Neural cell (in vitro differentiated cells): ENCODE data around the gene PILRA. TPM values are rescaled to one million over a fixed set of nuclear protein-coding genes. Genes with fewer than 3 reads are reported as not detected.

Experiments
- H2AFZ ChIP-seq: fragments of 200-600, 300-800 bp; sonication (generic), shearing (Covaris generic); 2 replicates; pipeline ENCODE4 v1.6.0; 2014; ENCODE audit warnings: low read depth, mild to moderate bottlenecking, antibody characterized with exemption, low read length, moderate library complexity
- H3F3A ChIP-seq: fragments of 200-600 bp; shearing (Covaris generic); 2 replicates; pipeline ENCODE4 v1.6.1; 2016; ENCODE audit warnings: mild to moderate bottlenecking, moderate library complexity, mixed read lengths, antibody characterized with exemption, low read length; ENCODE audit not compliant: insufficient read depth, poor library complexity, severe bottlenecking
- H3K27ac ChIP-seq: fragments of 200-600, 300-800 bp; sonication (generic), shearing (Covaris generic); 2 replicates; pipeline ENCODE4 v1.5.1; 2014; ENCODE audit warnings: mild to moderate bottlenecking, low read length, moderate library complexity
- H3K27me3 ChIP-seq: fragments of 300-800, 200-600 bp; sonication (generic), shearing (Covaris generic); 2 replicates; pipeline ENCODE4 v1.6.0; 2014; ENCODE audit warnings: mild to moderate bottlenecking, low read depth, low read length, moderate library complexity; ENCODE audit not compliant: insufficient read depth
- H3K36me3 ChIP-seq: fragments of 300-800, 200-600 bp; sonication (generic), shearing (Covaris generic); 2 replicates; pipeline ENCODE4 v1.5.1; 2014; ENCODE audit warnings: mild to moderate bottlenecking, antibody characterized with exemption, low read length, moderate library complexity; ENCODE audit not compliant: insufficient read depth
- H3K4me2 ChIP-seq: fragments of 300-800, 200-600 bp; sonication (generic), shearing (Covaris generic); 2 replicates; pipeline ENCODE4 v1.6.0; 2014; ENCODE audit warnings: mild to moderate bottlenecking, low read length
- H3K4me3 ChIP-seq: fragments of 300-800, 200-600 bp; sonication (generic), shearing (Covaris generic); 2 replicates; pipeline ENCODE4 v1.5.1; 2014; ENCODE audit warnings: mild to moderate bottlenecking, low read length, moderate library complexity
- H3K79me2 ChIP-seq: fragments of 200-600 bp; shearing (Covaris generic); replicated peaks from 2 replicates; pipeline ENCODE4 v1.6.0; 2014; ENCODE audit warnings: mild to moderate bottlenecking, low read length, moderate library complexity; ENCODE audit not compliant: insufficient read depth
- H3K9ac ChIP-seq: fragments of 300-800, 200-600 bp; sonication (generic), shearing (Covaris generic); 2 replicates; pipeline ENCODE4 v1.6.1; 2016; ENCODE audit warnings: mild to moderate bottlenecking, low read length, mixed read lengths
- H3K9me2 ChIP-seq: fragments of 200-600 bp; shearing (Covaris generic); 2 replicates; pipeline ENCODE4 v1.6.1; 2016; ENCODE audit warnings: mild to moderate bottlenecking, low read length, mixed read lengths; ENCODE audit not compliant: insufficient read depth
- H3K9me3 ChIP-seq: fragments of 200-600, 300-800 bp; sonication (generic), shearing (Covaris generic); 2 replicates; pipeline ENCODE4 v1.6.1; 2016; ENCODE audit warnings: mild to moderate bottlenecking, mixed run types, low read length, moderate library complexity, mixed read lengths
- H4K20me1 ChIP-seq: fragments of 200-600 bp; shearing (Covaris generic); 2 replicates; pipeline ENCODE4 v1.6.1; 2016; ENCODE audit warnings: mild to moderate bottlenecking, mixed run types; ENCODE audit not compliant: insufficient read depth
- EP300 ChIP-seq: fragments of 450-650 bp; conservative IDR thresholded peaks from 2 replicates; pipeline ENCODE4 v1.6.1; 2014; ENCODE audit warnings: antibody characterized with exemption, mild to moderate bottlenecking, moderate library complexity; ENCODE audit not compliant: poor library complexity, severe bottlenecking
- EZH2 ChIP-seq: fragments of 200-600, 300-800 bp; shearing (Covaris generic), sonication (generic); IDR thresholded peaks from 2 replicates; pipeline ENCODE4 v1.6.1; 2014; ENCODE audit warnings: antibody characterized with exemption, low read length, borderline replicate concordance, mild to moderate bottlenecking; ENCODE audit not compliant: insufficient read depth, poor library complexity, severe bottlenecking
- MXI1 ChIP-seq: fragments of 450-650 bp; conservative IDR thresholded peaks from 2 replicates; pipeline ENCODE4 v1.6.1; 2014; ENCODE audit warnings: antibody characterized with exemption, mild to moderate bottlenecking; ENCODE audit not compliant: poor library complexity, severe bottlenecking
- POLR2AphosphoS5 ChIP-seq: IDR thresholded peaks from 2 replicates; pipeline ENCODE4 v1.6.1; 2012
- RAD21 ChIP-seq: fragments of 450-650 bp; conservative IDR thresholded peaks from 2 replicates; pipeline ENCODE4 v1.6.1; 2014; ENCODE audit warnings: antibody characterized with exemption, mild to moderate bottlenecking, moderate library complexity
- SMC3 ChIP-seq: fragments of 450-650 bp; conservative IDR thresholded peaks from 2 replicates; pipeline ENCODE4 v1.6.1; 2014; ENCODE audit warnings: antibody characterized with exemption, mild to moderate bottlenecking, moderate library complexity; ENCODE audit not compliant: poor library complexity
- TAF1 ChIP-seq: IDR thresholded peaks from 2 replicates; pipeline ENCODE4 v1.6.1; 2012; ENCODE audit warnings: low read depth
- polyA plus RNA-seq: library from polyadenylated mRNA; depleted of rRNA; stranded (reverse); fragments of >200 nt; gene quantifications from 2 replicates; pipeline ENCODE4 v1.2.3, GENCODE V29; 2014
- TF ChIP-seq, protein P1 (sequence below): fragments of 450-650 bp; IDR thresholded peaks from 2 replicates; pipeline ENCODE4 v1.5.1; 2014; ENCODE audit warnings: antibody characterized with exemption, mild to moderate bottlenecking, moderate library complexity; ENCODE audit not compliant: poor library complexity, severe bottlenecking
- TF ChIP-seq, protein P2 (sequence below): IDR thresholded peaks from 2 replicates; pipeline ENCODE4 v1.6.1; 2012; ENCODE audit warnings: borderline replicate concordance

Gene PILRA
- polyA plus RNA-seq, 1 donor from 2014 or later, result 23.7 TPM

DNA sequence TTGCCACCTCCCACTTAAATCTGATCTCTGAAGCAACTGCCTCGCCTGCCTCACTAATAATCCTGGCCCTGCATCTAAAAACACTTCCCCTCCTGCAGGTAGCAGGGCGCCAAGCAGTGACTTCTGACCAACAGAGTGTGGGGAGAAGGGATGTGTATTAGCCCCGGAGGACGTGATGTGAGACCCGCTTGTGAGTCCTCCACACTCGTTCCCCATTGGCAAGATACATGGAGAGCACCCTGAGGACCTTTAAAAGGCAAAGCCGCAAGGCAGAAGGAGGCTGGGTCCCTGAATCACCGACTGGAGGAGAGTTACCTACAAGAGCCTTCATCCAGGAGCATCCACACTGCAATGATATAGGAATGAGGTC lies 6.1 kb upstream of the PILRA start (continued):
- TF ChIP-seq EZH2 (no peak), TAF1 (no peak)

DNA sequence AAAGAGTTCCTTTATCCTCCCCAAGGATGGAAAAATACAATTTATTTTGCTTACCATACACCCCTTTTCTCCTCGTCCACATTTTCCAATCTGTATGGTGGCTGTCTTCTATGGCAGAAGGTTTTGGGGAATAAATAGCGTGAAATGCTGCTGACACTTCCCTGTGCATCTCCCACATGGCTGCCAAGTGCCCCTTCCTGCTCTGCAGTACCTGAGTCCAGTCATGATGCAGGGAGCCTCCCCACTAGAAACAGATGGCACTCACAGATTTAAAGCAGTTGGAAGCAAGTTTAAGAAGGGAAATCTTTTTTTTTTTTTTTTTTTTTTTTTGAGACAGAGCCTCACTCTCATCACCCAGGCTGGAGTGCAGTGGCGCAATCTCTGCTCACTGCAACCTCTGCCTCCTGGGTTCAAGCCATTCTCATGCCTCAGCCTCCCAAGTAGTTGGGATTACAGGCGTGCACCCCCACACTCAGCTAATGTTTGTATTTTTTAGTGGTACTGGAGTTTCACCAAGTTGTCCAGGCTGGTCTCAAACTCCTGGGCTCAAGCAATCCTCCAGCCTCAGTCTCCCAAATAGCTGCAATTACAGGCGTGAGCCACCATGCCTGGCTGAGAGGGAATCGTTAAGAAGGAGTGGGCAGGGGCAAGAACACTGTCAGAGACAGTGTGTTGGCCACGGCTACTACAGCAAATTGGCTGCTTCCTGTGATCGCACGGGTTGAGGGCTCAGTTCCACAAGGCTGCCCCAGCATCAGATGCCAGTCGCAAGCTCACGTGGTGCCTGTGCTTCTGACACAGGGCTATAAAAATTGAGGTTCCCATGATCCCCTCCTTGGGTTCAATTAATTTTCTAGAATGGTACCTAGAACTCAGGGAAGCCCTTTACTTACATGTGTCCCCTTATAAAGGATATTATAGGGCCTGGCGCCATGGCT lies 5.3 kb upstream of the PILRA start:
- TF ChIP-seq, protein P1, sequence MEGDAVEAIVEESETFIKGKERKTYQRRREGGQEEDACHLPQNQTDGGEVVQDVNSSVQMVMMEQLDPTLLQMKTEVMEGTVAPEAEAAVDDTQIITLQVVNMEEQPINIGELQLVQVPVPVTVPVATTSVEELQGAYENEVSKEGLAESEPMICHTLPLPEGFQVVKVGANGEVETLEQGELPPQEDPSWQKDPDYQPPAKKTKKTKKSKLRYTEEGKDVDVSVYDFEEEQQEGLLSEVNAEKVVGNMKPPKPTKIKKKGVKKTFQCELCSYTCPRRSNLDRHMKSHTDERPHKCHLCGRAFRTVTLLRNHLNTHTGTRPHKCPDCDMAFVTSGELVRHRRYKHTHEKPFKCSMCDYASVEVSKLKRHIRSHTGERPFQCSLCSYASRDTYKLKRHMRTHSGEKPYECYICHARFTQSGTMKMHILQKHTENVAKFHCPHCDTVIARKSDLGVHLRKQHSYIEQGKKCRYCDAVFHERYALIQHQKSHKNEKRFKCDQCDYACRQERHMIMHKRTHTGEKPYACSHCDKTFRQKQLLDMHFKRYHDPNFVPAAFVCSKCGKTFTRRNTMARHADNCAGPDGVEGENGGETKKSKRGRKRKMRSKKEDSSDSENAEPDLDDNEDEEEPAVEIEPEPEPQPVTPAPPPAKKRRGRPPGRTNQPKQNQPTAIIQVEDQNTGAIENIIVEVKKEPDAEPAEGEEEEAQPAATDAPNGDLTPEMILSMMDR, result no peak
- TF ChIP-seq TAF1, result no peak
- TF ChIP-seq, protein P2, sequence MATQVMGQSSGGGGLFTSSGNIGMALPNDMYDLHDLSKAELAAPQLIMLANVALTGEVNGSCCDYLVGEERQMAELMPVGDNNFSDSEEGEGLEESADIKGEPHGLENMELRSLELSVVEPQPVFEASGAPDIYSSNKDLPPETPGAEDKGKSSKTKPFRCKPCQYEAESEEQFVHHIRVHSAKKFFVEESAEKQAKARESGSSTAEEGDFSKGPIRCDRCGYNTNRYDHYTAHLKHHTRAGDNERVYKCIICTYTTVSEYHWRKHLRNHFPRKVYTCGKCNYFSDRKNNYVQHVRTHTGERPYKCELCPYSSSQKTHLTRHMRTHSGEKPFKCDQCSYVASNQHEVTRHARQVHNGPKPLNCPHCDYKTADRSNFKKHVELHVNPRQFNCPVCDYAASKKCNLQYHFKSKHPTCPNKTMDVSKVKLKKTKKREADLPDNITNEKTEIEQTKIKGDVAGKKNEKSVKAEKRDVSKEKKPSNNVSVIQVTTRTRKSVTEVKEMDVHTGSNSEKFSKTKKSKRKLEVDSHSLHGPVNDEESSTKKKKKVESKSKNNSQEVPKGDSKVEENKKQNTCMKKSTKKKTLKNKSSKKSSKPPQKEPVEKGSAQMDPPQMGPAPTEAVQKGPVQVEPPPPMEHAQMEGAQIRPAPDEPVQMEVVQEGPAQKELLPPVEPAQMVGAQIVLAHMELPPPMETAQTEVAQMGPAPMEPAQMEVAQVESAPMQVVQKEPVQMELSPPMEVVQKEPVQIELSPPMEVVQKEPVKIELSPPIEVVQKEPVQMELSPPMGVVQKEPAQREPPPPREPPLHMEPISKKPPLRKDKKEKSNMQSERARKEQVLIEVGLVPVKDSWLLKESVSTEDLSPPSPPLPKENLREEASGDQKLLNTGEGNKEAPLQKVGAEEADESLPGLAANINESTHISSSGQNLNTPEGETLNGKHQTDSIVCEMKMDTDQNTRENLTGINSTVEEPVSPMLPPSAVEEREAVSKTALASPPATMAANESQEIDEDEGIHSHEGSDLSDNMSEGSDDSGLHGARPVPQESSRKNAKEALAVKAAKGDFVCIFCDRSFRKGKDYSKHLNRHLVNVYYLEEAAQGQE, result no peak
- no peak overlapping the region for H3K27ac ChIP-seq
- H2AFZ ChIP-seq, result no peak overlapping the region

DNA sequence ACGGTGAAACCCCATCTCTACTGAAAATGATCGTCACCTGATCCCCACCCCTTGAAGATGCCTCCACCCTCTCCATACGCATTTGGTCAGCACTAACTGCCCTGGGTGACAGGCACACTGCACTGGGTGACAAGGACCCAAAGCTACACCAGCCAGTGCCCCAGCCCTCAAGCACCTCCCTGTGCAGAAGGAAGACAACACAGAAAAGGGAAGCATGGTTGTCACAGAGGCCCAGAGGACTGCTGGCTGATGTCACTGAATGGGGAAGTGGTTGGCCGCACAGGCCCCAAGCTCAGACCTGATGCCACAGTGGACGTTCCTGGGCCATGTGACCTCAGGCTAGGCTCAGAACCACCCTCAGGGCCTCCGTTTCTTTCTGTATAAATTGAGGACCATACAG lies 4.2 kb upstream of the PILRA start:
- Histone ChIP-seq H3K9me3 (no peaks in the 10 kb centered on the region), H3K36me3 (no peaks in the 10 kb centered on the region), H3K4me3 (no peak overlapping the region), H3K27ac (no peak overlapping the region), H3K4me2 (no peak overlapping the region), H2AFZ (no peak overlapping the region), H3K9me2 (no peaks in the 10 kb centered on the region), H3K79me2 (no peaks in the 10 kb centered on the region), H3K9ac (no peak overlapping the region), H3F3A (no peaks in the 10 kb centered on the region), H4K20me1 (no peaks in the 10 kb centered on the region), H3K27me3 (no peaks in the 10 kb centered on the region)
- TF ChIP-seq EP300, result no peak
- TF ChIP-seq SMC3, result no peak
- no peak for TF ChIP-seq MXI1
- TF ChIP-seq RAD21, result no peak
- no peak for TF ChIP-seq POLR2AphosphoS5
- TF ChIP-seq TAF1, result no peak
- no peak for TF ChIP-seq EZH2
- TF ChIP-seq, protein P2, result no peak
- TF ChIP-seq, protein P1, result no peak

More for the DNA sequence above, 5.3 kb upstream of the PILRA start:
- Histone ChIP-seq H3K27me3 (no peaks in the 10 kb centered on the region), H3F3A (no peaks in the 10 kb centered on the region), H3K9me3 (no peaks in the 10 kb centered on the region), H3K4me2 (no peak overlapping the region), H3K36me3 (no peaks in the 10 kb centered on the region), H3K79me2 (no peaks in the 10 kb centered on the region), H3K9ac (no peak overlapping the region), H4K20me1 (no peaks in the 10 kb centered on the region), H3K9me2 (no peaks in the 10 kb centered on the region), H3K4me3 (no peak overlapping the region)
